K562 (cell line): ENCODE results near the gene CD79A. TPM values are rescaled to one million over a fixed set of nuclear protein-coding genes. Genes with fewer than 3 reads are reported as not detected.

Source experiments
- ARID4B ChIP-seq: sonication (generic); formaldehyde crosslinking; IDR thresholded peaks from 2 replicates; pipeline ENCODE4 v1.8.0; 2022; ENCODE audit warnings: mild to moderate bottlenecking, missing genetic modification reagents
- CBX3 ChIP-seq, 2 experiments: IDR thresholded peaks; 1 replicate in 1 of 2; 2 replicates in 1 of 2; pipeline ENCODE4 v1.6.1; 2012; ENCODE audit warnings: inconsistent platforms in 2 of 2, low read length in 2 of 2, borderline replicate concordance in 1 of 2, control low read depth in 1 of 2
- MAZ ChIP-seq, 2 experiments: fragments of 450-650 bp in 1 of 2; sonication (generic) in 1 of 2; formaldehyde crosslinking; IDR thresholded peaks in 1 of 2; conservative IDR thresholded peaks in 1 of 2; 2 replicates each; pipeline versions ENCODE4 v1.4.0 to v1.5.0; 2020; ENCODE audit warnings: mild to moderate bottlenecking in 1 of 2, missing genetic modification reagents in 1 of 2
- ZFP91 ChIP-seq: sonication (generic); formaldehyde crosslinking; IDR thresholded peaks from 2 replicates; pipeline ENCODE4 v1.8.0; 2022; ENCODE audit warnings: mild to moderate bottlenecking, missing genetic modification reagents
- ZSCAN29 ChIP-seq: fragments of 450-650 bp; IDR thresholded peaks from 2 replicates; pipeline ENCODE4 v1.6.1; 2017
- polyA plus RNA-seq, 8 experiments: library from polyadenylated mRNA; depleted of rRNA in 4 of 8; stranded (reverse) in 5 of 8; unstranded in 3 of 8; fragments of >200 nt; fragmentation: Nextera tagmentation in 2 of 8; fragmentation: Illumina TruSeq in 1 of 8; extraction: Ambion mirVana in 2 of 8; extraction: Trizol in 1 of 8; gene quantifications; 2 replicates each; pipeline versions ENCODE4 v1.2.1 to v1.2.3, GENCODE V29; 2011 to 2014; ENCODE audit warnings: inconsistent platforms in 1 of 8, missing spikeins in 1 of 8
- total RNA-seq, 7 experiments: library from RNA; depleted of rRNA in 6 of 7; stranded (reverse); fragments of >200 nt in 6 of 7; fragmentation: Illumina TruSeq in 2 of 7; extraction: Trizol in 2 of 7; gene quantifications; 2 replicates each; pipeline versions ENCODE4 v1.2.1 to v1.2.3, GENCODE V29; 2011 to 2021; ENCODE audit warnings: low replicate concordance in 1 of 7

CD79A gene
- total and polyA plus RNA-seq, 9 of the 15 experiments (the other 6 are each of a cell fraction or from before 2014, with no cell fraction given) = 0.04 to 0.72 (median 0.17) TPM; not detected in 3

- no peak for TF ChIP-seq ZFP91 (CRISPR knock-in tag)
- no peak for TF ChIP-seq MAZ (CRISPR knock-in tag; conservative IDR thresholded peaks at IDR 0.05 in 1 of 2, IDR thresholded peaks at IDR 0.05 in 1 of 2)
- 0 out of 2 replicates have a peak, but pooled peaks have one; percentile 42 for TF ChIP-seq ARID4B (CRISPR knock-in tag)
- TF ChIP-seq ZSCAN29 = no peak
- peak in 1 of 2 experiments; percentile 35; a peak in 1 of 3 replicates for TF ChIP-seq CBX3 (IDR thresholded peaks at IDR 0.05; ENCODE audit: borderline replicate concordance in 1 of 2, low read length in 2 of 2)
Measured at GRCh38 chr19:41924151-41925145, 47.4 kb downstream of the CD79A start (continued).
